HepG2 (cell line): ENCODE data around the gene PAM16. TPM values are rescaled to one million over a fixed set of nuclear protein-coding genes. Genes with fewer than 3 reads are reported as not detected.

Experiments
- ARID4A ChIP-seq: sonication (generic); formaldehyde crosslinking; IDR thresholded peaks from 2 replicates; pipeline ENCODE4 v1.5.0; 2020; ENCODE audit warnings: mild to moderate bottlenecking, missing genetic modification reagents, borderline replicate concordance
- BCL6 ChIP-seq: IDR thresholded peaks from 2 replicates; pipeline ENCODE4 v1.6.1; 2016; ENCODE audit warnings: missing genetic modification reagents, missing compliant biosample characterization
- DPF2 ChIP-seq: sonication (generic); formaldehyde crosslinking; IDR thresholded peaks from 2 replicates; pipeline ENCODE4 v1.4.0; 2020; ENCODE audit warnings: mild to moderate bottlenecking, low read depth, missing genetic modification reagents, borderline replicate concordance
- E2F2 ChIP-seq: sonication (generic); formaldehyde crosslinking; IDR thresholded peaks from 2 replicates; pipeline ENCODE4 v1.4.0; 2020; ENCODE audit warnings: missing genetic modification reagents, borderline replicate concordance
- HOXA9 ChIP-seq: sonication (generic); formaldehyde crosslinking; IDR thresholded peaks from 2 replicates; pipeline ENCODE4 v1.8.1; 2022; ENCODE audit warnings: missing genetic modification reagents, mild to moderate bottlenecking, moderate library complexity, borderline replicate concordance
- NKX3-1 ChIP-seq: sonication (generic); formaldehyde crosslinking; IDR thresholded peaks from 2 replicates; pipeline ENCODE4 v1.5.0; 2020; ENCODE audit warnings: missing genetic modification reagents
- PRDM10 ChIP-seq: sonication (generic); formaldehyde crosslinking; IDR thresholded peaks from 2 replicates; pipeline ENCODE4 v1.4.0; 2020; ENCODE audit warnings: low read depth, missing genetic modification reagents
- SMYD3 ChIP-seq: sonication (generic); formaldehyde crosslinking; IDR thresholded peaks from 2 replicates; pipeline ENCODE4 v1.8.1; 2023; ENCODE audit warnings: mild to moderate bottlenecking, missing genetic modification reagents
- SRSF4 ChIP-seq: fragments of 200-400 bp; formaldehyde crosslinking; IDR thresholded peaks from one replicate; pipeline ENCODE4 v1.6.1; 2018; ENCODE audit warnings: mild to moderate bottlenecking, low read depth, low read length, moderate library complexity; ENCODE audit not compliant: poor library complexity, severe bottlenecking
- SSRP1 ChIP-seq: IDR thresholded peaks from 2 replicates; pipeline ENCODE4 v1.6.1; 2016; ENCODE audit warnings: control low read depth
- THYN1 ChIP-seq: sonication (generic); formaldehyde crosslinking; IDR thresholded peaks from 2 replicates; pipeline ENCODE4 v1.8.1; 2023; ENCODE audit warnings: low read depth, mild to moderate bottlenecking, moderate library complexity, missing genetic modification reagents, borderline replicate concordance
- TRIM24 ChIP-seq: sonication (generic); formaldehyde crosslinking; IDR thresholded peaks from 2 replicates; pipeline ENCODE4 v1.8.0; 2022; ENCODE audit warnings: mild to moderate bottlenecking, missing genetic modification reagents
- YEATS2 ChIP-seq: sonication (generic); formaldehyde crosslinking; IDR thresholded peaks from 2 replicates; pipeline ENCODE4 v1.4.0; 2020; ENCODE audit warnings: missing genetic modification reagents, borderline replicate concordance
- ZFP36 ChIP-seq: fragments of 150-350 bp; IDR thresholded peaks from 2 replicates; pipeline ENCODE4 v1.6.1; 2018; ENCODE audit warnings: borderline replicate concordance, low read length, low read depth; ENCODE audit not compliant: partially characterized antibody
- ZNF264 ChIP-seq: sonication (generic); formaldehyde crosslinking; IDR thresholded peaks from 2 replicates; pipeline ENCODE4 v1.4.0; 2020; ENCODE audit warnings: missing genetic modification reagents
- ZNF780A ChIP-seq: sonication (generic); formaldehyde crosslinking; IDR thresholded peaks from 2 replicates; pipeline ENCODE4 v1.8.0; 2022; ENCODE audit warnings: mild to moderate bottlenecking, missing genetic modification reagents, moderate library complexity
- polyA plus RNA-seq, 8 experiments: library from polyadenylated mRNA; depleted of rRNA in 3 of 8; stranded (reverse) in 7 of 8; unstranded in 1 of 8; fragments of >200 nt; fragmentation: Illumina TruSeq in 4 of 8; extraction: Trizol in 4 of 8; gene quantifications; 2 replicates each; pipeline versions ENCODE4 v1.2.1 to v1.2.3, GENCODE V29; 2011 to 2016; ENCODE audit warnings: low read depth in 4 of 8, missing spikeins in 1 of 8, mixed read lengths in 1 of 8; ENCODE audit not compliant: insufficient read depth in 1 of 8
- total RNA-seq, 5 experiments: library from RNA; depleted of rRNA; stranded (reverse); fragments of >200 nt; fragmentation: Illumina TruSeq; extraction: Trizol; gene quantifications; 2 replicates each; pipeline ENCODE4 v1.2.3, GENCODE V29; 2016; ENCODE audit warnings: low read depth in 1 of 5

PAM16 gene
- total and polyA plus RNA-seq, 2 of the 13 experiments (the other 11 are each of a cell fraction or from before 2014, with no cell fraction given), result 51.5 to 51.8 TPM

- TF ChIP-seq DPF2 (CRISPR knock-in tag) (peak; percentile 89), HOXA9 (CRISPR knock-in tag) (no peak), THYN1 (no peak), BCL6 (CRISPR knock-in tag) (peak; percentile 79), SMYD3 (CRISPR knock-in tag) (0 out of 2 replicates have a peak, but pooled peaks have one; percentile 15), ARID4A (CRISPR knock-in tag) (peak; percentile 67; the same call in 1 of the 2 replicates), E2F2 (no peak), TRIM24 (CRISPR knock-in tag) (no peak; the same call in 1 of the 2 replicates), ZFP36 (no peak), ZNF780A (peak; percentile 59; the same call in 1 of the 2 replicates), ZNF264 (CRISPR knock-in tag) (peak; percentile 72; the same call in 1 of the 2 replicates), SSRP1 (CRISPR knock-in tag) (peak; percentile 78; the same call in 1 of the 2 replicates), PRDM10 (CRISPR knock-in tag) (peak; percentile 76), YEATS2 (CRISPR knock-in tag) (no peak), SRSF4 (no peak), NKX3-1 (CRISPR knock-in tag) (0 out of 2 replicates have a peak, but pooled peaks have one; percentile 31)
Observed at GRCh38 chr16:4345836-4346781, 5.0 kb downstream of the PAM16 start (continued).
